ENCODE measurements around the gene TFR2. TPM values are rescaled to one million over a fixed set of nuclear protein-coding genes. Genes with fewer than 3 reads are reported as not detected.

TFR2 gene
- total RNA-seq: under 1 TPM; 0.57 to 0.83 TPM
- long read RNA-seq, donor 1: 0 reads
- long read RNA-seq, donor 2, partial matches to known transcripts: 0 of 1 reads
- long read RNA-seq, donor 2, other reads (novel, unspliced or antisense): 1 of 1 reads

DNA sequence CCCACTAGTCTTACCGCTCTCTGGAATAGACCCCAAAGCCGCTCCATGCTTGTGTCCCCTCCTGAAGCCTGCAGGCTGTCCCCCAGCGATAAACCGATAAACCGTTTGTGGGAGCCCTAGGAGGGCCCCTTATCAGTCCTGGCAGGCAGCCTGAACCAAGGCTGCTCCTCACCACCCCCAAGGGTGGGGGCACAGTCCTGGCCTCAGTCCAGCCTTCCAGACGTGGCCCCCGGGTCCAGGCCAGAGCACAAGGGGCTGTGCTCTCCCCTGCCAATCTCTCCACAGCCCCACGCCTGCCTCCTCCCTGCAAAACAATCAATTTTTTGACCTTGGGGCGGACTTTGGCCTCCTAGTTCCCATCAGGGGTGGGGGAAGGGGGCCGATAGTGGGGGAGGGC lies at the start of gene TFR2:
TSS of gene TFR2 (minus strand) at position 90 of the 397 bp plus-strand sequence. CDS start at position 47, 43 bp downstream.
- intact Hi-C loops (cut with DNase I): no loop called here
- no peak for DNase-seq (ENCODE audit: low spot score)

DNA sequence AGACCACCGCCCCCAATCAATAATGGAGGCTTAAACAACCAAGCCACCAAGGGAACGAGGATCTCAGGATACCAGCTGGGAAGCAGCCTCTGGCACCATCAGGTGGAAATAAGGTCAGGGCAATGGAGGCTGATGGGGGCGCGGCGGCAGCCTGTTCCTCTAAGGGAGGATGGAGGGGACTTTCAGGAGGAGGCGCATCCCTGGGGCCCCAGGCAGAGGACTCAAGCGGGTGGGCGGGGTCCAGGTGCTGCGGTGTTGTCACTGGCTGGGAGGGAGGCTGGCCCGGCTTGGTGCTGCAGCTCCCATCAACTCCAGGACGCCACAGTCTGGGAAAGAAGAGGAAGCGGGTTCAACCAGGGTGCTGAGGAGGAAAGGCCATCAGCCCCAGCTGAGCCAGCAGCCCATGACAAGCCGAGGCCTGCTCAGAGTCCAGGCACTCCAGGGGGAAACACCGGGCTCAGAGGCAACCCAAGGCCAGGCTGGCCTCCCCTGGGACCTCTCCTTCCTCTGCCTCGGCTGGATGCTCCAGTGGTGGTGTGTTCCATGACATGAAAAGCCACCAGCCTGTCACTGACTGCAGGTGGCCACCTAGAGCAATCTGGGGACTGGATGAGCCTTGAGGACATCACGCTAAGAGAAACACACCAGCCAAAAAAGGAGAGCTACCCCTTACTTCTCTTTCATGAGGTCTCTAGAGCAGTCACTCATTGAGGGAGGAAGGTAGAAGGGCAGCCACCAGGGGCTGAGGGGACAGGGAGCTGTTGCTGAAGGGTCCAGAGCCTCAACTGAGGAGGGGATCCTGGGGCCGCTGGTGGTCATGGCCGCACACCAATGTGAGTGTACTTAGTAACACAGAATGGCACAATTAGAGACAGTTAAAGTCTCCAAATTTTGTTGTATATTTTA lies 48.1 kb upstream of the TFR2 start:
- intact Hi-C loops (cut with DNase I): loop anchor here (5.0 kb wide), 4 partner anchors 87 to 217 kb away; partner anchors contain the start of genes NYAP1 (in 1 of the 2) and PCOLCE (in 1 of the 2)
- DNase-seq (ENCODE audit: low spot score): no peak

- no peak for DNase-seq (ENCODE audit: low spot score)
- intact Hi-C loops (cut with DNase I): loop anchor here in 1 of 2 donors (5.0 kb wide), 1 partner anchor 216 kb away; no protein-coding TSS in a partner anchor
Observed at GRCh38 chr7:100688326-100688860, 47.0 kb upstream of the TFR2 start.

DNA sequence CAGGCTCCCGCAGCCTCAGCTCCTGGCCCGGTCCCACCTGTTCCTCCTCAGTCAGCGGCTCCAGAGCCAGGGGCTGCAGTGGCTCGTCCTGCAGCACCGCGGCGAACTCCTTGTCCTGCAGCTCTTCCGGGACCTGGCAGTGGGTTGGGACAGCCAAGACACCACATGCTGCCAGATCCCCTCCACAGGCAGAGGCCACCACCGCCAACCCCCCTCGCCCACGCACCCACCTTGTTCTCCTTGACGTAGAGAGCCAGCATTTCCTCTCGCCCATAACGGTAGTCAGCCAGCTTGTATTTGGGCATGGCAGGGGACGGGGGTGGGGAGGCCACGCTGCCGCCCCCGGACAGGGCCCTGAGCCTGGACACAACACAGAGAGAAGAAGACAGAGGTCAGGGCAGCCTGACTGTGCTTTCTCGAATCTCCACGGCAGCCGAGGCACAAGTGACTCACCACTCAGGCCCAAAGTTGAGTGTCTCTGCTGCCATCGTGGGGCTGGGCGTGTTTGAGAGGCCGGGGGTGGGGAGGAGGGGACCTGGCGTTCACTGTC lies 46.5 kb upstream of the TFR2 start:
- intact Hi-C loops (cut with DNase I): loop anchor here in 1 of 2 donors (5.0 kb wide), 1 partner anchor 216 kb away; no protein-coding TSS in a partner anchor
- no peak for DNase-seq (ENCODE audit: low spot score)

- DNase-seq (ENCODE audit: low spot score): no peak
- intact Hi-C loops (cut with DNase I): loop anchor here in 1 of 2 donors (5.0 kb wide), 1 partner anchor 215 kb away; no protein-coding TSS in a partner anchor
Observed at GRCh38 chr7:100687261-100687660, 45.9 kb upstream of the TFR2 start.

DNA sequence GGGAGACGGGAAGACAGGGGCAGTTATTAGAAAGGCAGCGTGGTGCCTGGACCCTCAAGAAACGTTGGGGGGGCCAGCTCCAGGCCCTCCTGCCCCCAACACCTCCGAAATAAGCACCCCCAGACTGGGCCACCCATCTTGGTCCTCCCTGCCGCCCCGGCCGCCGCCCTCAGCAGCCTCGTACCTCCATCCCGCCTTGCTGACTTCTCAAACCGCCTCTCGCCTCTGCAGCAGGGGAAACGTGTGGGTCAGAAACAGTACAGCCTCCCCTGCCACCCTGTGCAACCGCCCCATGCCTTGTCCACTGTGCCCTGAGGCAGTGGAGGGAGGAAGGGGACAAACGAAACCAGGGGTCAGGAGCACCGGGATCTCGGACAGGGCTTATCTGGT lies 45.5 kb upstream of the TFR2 start:
- intact Hi-C loops (cut with DNase I): loop anchor here in 1 of 2 donors (5.0 kb wide), 1 partner anchor 215 kb away; no protein-coding TSS in a partner anchor
- no peak for DNase-seq (ENCODE audit: low spot score)

GRCh38 chr7:100686201-100686821 lies 45.0 kb upstream of the TFR2 start:
- DNase-seq (ENCODE audit: low spot score): no peak
- intact Hi-C loops (cut with DNase I): loop anchor here in 1 of 2 donors (5.0 kb wide), 1 partner anchor 214 kb away; no protein-coding TSS in a partner anchor

DNA sequence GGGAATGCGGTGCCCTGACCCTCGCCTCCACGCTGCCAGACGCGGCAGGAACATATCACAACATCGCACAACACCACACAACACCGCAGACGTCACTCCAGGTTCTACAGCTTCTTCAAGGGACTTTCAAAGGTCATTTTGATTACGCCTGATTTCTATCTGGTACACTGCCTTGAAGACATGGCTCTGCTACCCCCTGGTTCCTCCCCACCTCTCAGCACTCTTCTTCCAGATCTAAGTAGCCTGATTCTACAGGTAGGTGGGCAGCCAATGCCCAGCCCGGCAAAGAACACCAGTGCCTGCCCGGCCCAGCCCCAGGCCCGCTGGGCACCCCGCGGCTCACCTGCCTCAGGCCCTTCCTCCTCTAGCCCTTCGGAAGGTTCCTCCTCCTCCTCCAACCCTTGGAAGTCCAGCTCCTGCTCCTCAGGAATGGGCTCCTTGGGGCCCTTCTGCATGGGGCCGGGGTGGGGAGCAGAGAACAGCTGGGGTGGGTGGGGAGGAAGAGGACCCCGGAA lies 44.3 kb upstream of the TFR2 start:
- DNase-seq (ENCODE audit: low spot score): no peak
- intact Hi-C loops (cut with DNase I): loop anchor here in 1 of 2 donors (5.0 kb wide), 1 partner anchor 213 kb away; no protein-coding TSS in a partner anchor

- intact Hi-C loops (cut with DNase I): loop anchor here in 1 of 2 donors (5.0 kb wide), 1 partner anchor 213 kb away; no protein-coding TSS in a partner anchor
Observed at GRCh38 chr7:100685049-100685605, 43.8 kb upstream of the TFR2 start.

GRCh38 chr7:100684534-100685042 lies 43.2 kb upstream of the TFR2 start:
- intact Hi-C loops (cut with DNase I): loop anchor here (5.0 kb wide), 2 partner anchors 207 to 212 kb away; partner anchors contain the start of gene TSC22D4 (in 1 of the 2)
- no peak for DNase-seq (ENCODE audit: low spot score)

More at GRCh38 chr7:100685049-100685605, 43.8 kb upstream of the TFR2 start:
- DNase-seq (ENCODE audit: low spot score): no peak

DNA sequence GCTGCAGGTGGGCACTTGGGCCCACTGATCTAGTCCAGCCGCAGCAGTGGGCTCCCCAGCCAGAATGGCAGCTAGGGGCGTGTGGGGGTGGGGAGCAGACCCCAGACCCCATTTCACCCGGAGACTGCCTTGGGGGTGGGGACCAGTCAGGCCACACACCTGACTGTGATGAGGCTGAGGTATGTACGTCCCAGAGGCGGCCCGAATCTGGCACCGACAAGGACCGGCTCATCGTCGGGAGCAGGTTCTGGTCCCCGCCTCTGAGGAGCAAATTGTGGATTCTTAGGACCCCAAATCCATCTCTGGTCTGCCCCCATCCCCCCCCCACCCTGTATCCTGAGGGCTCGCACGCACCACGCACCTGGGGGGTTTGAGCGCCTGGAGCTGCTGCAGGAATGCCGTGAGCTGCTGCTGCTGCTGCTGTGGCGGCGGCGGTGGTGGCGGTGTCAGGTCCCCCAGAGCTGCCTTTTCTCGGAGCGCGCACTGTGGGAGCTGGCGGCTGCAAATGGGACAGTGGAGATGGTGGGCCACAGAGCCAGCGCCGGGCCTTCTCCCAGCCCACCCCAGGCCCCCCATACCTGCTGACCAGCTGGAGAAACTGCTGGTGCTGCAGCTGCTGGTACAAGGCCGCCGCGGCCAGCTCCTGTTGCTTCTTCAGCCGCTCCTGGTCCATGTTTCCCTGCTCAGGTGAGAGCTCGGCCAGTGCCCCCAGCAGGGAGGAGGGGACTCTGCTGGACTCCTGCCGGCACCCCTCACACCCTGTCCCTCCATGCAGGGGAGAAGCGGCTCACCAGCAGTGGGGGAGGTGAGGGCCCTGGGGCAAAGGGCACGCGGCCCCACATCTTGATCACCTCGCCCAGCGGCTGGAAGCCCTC lies 42.5 kb upstream of the TFR2 start:
- peak; percentile 81 for DNase-seq (ENCODE audit: low spot score)
- intact Hi-C loops (cut with DNase I): loop anchor here in 1 of 2 donors (5.0 kb wide), 1 partner anchor 207 kb away; the partner anchor contains the start of gene TSC22D4

DNA sequence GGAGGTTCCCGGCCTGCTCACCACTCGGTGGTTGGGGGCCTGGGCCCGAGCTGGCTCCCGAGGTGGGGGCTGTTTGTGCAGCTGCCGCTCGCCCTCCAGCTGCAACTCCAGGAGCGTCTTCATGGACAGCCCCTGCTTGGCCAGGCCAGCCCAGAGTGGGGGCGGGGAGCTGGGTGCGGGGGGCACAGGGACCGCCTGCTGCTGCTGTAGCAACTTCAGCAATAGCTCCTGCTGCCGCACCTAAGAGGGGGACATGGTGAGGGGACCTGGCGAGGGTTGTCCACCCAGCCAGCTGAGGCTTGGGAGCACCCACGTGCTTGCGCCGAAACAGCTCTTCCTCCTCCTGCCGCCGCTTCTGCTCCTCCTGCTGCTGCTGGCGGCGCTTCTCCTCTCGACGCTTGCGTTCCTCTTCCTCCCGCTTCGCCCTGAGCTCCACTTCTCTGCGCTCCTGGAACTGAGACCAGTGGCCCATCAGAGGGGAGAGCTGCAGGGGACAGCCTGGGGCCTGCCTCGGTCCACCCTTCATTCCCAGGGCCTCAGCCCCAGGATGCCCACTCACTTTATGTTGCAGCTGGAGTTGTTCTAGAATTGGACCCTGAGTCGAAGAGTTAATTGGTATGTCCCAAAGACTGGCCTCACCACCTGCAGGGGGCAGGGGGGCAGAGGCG lies 41.8 kb upstream of the TFR2 start:
- intact Hi-C loops (cut with DNase I): loop anchor here in 1 of 2 donors (5.0 kb wide), 1 partner anchor 206 kb away; the partner anchor contains the start of gene TSC22D4
- DNase-seq (ENCODE audit: low spot score): peak; percentile 76

DNA sequence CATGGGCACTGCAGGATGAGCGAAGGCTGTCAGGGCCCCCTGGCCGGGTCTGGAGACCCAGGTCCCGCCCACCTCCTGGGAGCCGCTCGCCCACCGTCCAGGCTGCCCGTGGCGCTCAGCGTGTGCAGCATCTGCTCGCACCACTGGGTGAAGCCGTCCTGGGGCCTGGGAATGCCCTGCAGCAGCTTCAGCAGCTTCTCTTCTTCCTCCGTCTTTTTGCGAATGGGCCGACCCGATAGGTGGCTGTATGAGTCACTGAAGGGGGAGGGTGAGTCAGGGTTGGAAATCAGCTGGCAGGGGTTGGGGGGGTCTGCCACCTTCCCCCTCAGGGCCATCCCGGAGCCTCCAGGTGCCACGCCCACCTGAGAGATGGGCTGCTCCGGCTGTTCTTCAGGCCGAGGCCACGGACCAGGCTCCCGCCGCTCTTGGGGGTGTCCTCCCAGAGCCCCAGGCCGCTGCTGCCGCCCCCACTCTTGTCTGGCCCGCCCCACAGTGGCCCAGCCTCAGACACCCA lies 40.9 kb upstream of the TFR2 start:
- DNase-seq (ENCODE audit: low spot score): no peak
- intact Hi-C loops (cut with DNase I): loop anchor here in 1 of 2 donors (5.0 kb wide), 1 partner anchor 205 kb away; the partner anchor contains the start of gene TSC22D4

GRCh38 chr7:100681491-100682227 lies 40.3 kb upstream of the TFR2 start:
- intact Hi-C loops (cut with DNase I): loop anchor here in 1 of 2 donors (5.0 kb wide), 1 partner anchor 204 kb away; the partner anchor contains the start of gene TSC22D4
- no peak for DNase-seq (ENCODE audit: low spot score)

- intact Hi-C loops (cut with DNase I): loop anchor here in 1 of 2 donors (5.0 kb wide), 1 partner anchor 203 kb away; the partner anchor contains the start of gene TSC22D4
- DNase-seq (ENCODE audit: low spot score): no peak
Observed at GRCh38 chr7:100680576-100681271, 39.4 kb upstream of the TFR2 start.
